HepG2 (cell line): ENCODE data around the gene RAD51AP1.

Source experiments
- HDAC1 ChIP-seq: sonication (generic); formaldehyde crosslinking; IDR thresholded peaks from 2 replicates; pipeline ENCODE4 v1.5.1; 2020; ENCODE audit warnings: mild to moderate bottlenecking, missing genetic modification reagents
- SP140L ChIP-seq: sonication (generic); formaldehyde crosslinking; IDR thresholded peaks from 2 replicates; pipeline ENCODE4 v1.4.0; 2020; ENCODE audit warnings: missing genetic modification reagents, borderline replicate concordance
- TBP ChIP-seq: sonication (generic); formaldehyde crosslinking; IDR thresholded peaks from 2 replicates; pipeline ENCODE4 v1.5.0; 2020; ENCODE audit warnings: missing genetic modification reagents
- XRCC5 ChIP-seq: fragments of 200-400 bp; formaldehyde crosslinking; optimal IDR thresholded peaks from 2 replicates; pipeline ENCODE3; 2017; ENCODE audit warnings: mild to moderate bottlenecking, low read length
- ZNF431 ChIP-seq: sonication (generic); formaldehyde crosslinking; IDR thresholded peaks from 2 replicates; pipeline ENCODE4 v1.9.0; 2022; ENCODE audit warnings: missing genetic modification reagents, low read depth, mild to moderate bottlenecking, borderline replicate concordance
- ZNF577 ChIP-seq: sonication (generic); formaldehyde crosslinking; IDR thresholded peaks from 2 replicates; pipeline ENCODE4 v1.4.0; 2020; ENCODE audit warnings: mild to moderate bottlenecking, low read depth, missing genetic modification reagents, borderline replicate concordance
- TF ChIP-seq, protein P1 (sequence below): IDR thresholded peaks from 2 replicates; pipeline ENCODE4 v1.6.1; 2012; ENCODE audit warnings: inconsistent platforms

DNA sequence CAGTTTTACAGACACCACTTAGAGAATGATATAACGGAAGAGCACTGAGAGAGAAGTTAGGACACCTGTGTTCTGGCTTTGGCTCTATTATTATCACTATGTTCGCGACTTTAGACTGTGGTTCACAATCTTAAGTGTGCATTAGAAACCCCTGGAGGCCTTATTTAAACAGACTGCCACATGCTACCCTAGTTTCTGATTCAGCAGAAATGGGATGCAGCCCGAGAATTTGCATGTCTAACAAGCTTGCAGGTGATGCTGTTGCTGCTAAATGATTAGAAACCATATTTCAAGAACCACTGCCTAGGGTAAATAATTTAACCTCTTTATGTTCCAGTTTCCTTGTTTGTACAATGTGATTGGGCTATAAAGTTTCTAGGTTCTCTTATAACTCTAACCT is 3.6 kb upstream of the RAD51AP1 start:
- no peak for TF ChIP-seq ZNF431
- no peak for TF ChIP-seq XRCC5
- no peak for TF ChIP-seq SP140L (CRISPR knock-in tag)
- TF ChIP-seq TBP (CRISPR knock-in tag) = no peak
- no peak for TF ChIP-seq HDAC1 (CRISPR knock-in tag)
- TF ChIP-seq, protein P1, sequence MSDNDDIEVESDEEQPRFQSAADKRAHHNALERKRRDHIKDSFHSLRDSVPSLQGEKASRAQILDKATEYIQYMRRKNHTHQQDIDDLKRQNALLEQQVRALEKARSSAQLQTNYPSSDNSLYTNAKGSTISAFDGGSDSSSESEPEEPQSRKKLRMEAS = no peak
- TF ChIP-seq ZNF577 (CRISPR knock-in tag) = no peak
